ENCODE data around the gene SNRNP35.
"Not testable (repeated sequence)": the region's sequence is repeated elsewhere in the genome, so short reads cannot be mapped to it uniquely, and the experiment has no call there.

The SNRNP35 gene

DNA sequence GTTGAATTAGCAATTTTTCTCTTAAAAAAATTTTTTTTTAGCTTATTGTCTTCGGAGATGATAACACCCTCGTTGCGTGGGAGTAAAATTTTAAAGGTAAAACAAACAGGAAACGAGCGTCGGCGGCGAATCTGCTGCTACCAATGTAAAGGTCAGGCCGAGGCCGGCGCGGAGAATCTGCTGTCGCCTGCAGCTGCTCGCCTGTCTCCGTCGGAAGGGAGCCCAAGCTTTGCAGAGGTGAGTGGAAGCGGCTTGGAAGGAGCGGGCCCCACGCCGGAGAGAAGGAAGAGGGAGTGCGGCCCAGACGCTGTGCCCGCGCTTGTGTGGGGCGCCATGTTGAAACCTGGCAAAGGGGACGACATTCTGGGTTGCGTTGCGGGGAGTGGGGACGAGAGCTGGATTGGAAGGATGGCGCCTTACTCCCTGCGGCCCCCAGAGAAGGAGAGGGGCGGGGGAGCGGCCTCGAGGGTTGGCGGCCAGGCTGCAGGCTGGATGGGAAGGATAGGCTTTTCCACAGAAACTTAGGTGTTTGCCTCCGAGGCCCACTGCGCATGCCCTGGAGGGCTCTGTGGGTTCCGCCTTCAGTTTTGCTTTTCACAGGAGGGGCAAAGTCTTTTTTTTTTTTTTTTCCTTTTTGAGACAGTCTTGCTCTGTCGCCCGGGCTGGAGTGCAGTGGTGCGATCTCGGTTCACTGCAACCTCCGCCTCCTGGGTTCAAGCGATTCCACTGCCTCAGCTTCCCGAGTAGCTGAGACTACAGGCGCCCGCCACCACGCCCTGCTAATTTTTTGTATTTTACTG is at the start of gene SNRNP35:
SNRNP35 (plus strand) TSS at position 160 of the 800 bp plus-strand sequence. CDS start 7,402 bp downstream, outside the sequence.
- peak; percentile 76 for DNase-seq (ENCODE audit: low read depth, low spot score)

DNA sequence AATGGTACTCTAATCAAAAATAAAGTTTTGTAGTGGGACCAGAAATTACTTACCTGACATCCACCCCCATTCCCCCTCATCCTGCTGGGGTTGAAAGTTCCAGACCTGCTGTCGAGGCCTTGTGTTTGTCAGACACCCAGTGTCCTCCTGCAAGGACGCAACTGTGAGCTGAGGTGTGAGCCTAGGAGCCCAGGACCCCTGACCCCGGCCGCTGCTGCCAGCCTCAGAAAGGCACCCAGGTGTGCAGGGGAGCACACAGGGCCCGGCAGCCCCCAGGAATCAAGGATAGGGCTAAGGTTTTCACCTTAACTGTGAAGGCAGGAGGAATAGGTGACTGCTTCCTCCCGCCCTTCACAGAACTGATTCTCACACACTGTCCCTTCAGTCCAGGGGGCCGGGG is 49.3 kb upstream of the SNRNP35 start:
- not testable (repeated sequence) for DNase-seq (ENCODE audit: low read depth, low spot score)

GRCh38 chr12:123409284-123410040 is 48.5 kb upstream of the SNRNP35 start:
- not testable (repeated sequence) for DNase-seq (ENCODE audit: low read depth, low spot score)

DNA sequence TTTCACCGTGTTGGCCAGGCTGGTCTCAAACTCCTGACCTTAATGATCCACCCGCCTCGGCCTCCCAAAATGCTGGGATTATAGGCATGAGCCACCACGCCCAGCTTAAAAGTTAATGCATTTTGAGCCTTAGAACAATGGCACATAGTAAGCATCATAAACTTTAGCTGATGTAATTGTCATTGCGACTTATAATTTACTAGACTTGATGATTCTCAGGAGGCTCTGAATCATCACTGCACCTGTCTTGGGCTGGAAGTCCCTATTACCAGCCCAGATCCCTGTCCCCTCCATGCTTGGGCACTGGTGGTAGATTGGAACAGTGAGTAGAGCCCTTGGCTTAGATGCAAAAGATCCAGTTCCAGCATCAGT is 47.9 kb upstream of the SNRNP35 start:
- no peak for DNase-seq (ENCODE audit: low read depth, low spot score)

DNA sequence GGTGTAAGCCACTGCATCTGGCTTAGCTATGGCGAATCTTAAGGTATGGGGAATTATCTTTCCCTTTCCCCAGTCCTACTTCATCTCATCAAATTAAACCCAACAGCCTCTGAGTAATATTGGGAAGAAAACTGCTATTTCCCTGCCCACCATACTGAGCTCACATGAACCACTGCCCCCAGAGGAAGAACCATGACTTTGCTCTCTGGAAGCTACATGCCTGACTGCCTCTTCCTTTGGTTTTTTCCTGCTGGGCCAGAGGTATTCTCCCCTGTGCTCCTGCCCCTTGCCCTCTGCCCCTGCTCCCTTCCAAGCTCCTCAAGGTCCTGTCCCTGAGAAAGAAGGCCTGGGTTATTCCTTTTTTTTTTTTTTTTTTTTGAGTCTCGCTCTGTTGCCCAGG is 36.6 kb upstream of the SNRNP35 start:
- no peak for DNase-seq (ENCODE audit: low read depth, low spot score)

DNA sequence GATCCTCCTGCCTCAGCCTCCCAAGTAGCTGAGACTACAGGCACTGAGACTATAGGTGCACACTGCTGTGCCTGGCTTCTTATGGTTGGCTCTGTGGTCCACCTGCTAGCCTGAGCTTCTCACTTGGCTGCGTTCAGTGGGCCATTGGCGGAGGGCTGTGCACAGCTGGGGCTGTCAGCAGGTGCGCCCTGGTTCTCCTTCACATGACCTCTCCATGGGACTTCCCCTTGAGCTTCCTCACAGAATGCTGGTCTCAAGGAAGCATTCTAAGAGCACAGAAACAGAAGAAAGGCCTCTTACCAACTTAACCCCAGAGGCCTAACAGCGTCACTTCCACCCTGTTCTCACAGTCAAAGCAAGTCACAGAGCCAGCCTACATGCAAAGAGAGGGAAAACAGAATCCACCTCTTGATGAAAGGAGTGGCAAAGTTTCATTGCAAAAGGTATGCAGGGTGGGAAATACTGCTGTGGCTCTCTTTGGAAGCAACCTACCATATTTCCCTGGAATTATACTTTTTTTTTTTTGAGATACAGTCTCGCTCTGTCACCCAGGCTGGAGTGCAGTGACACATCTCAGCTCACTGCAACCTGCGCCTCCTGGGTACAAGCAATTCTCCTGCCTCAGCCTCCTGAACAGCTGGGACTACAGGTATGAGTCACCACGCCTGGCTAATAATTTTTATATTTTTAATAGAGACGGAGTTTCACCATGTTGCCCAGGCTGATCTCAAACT is 30.7 kb upstream of the SNRNP35 start:
- DNase-seq (ENCODE audit: low read depth, low spot score) = no peak

DNA sequence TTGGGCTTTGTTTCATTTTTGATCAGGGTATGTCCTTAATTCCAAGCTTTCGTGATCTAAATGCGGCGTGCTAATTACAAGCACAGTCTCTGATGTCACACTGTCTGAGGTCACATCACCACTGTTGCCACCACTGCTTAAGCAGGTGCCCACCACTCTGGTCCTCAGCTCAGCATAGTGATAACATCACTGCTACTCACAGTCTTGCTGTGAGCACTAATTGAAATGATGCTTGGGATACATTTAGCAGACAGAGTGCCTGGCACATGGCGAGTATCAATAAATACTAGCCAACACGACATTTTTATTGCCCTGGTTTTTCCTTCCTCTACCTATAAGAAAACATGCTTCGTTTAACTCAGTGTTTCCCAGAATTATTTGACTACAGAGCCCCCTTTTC is 29.3 kb upstream of the SNRNP35 start:
- DNase-seq (ENCODE audit: low read depth, low spot score) = no peak

GRCh38 chr12:123429101-123429500 is 28.8 kb upstream of the SNRNP35 start:
- DNase-seq (ENCODE audit: low read depth, low spot score) = not testable (repeated sequence)

GRCh38 chr12:123431951-123432817 is 25.8 kb upstream of the SNRNP35 start:
- not testable (repeated sequence) for DNase-seq (ENCODE audit: low read depth, low spot score)

DNA sequence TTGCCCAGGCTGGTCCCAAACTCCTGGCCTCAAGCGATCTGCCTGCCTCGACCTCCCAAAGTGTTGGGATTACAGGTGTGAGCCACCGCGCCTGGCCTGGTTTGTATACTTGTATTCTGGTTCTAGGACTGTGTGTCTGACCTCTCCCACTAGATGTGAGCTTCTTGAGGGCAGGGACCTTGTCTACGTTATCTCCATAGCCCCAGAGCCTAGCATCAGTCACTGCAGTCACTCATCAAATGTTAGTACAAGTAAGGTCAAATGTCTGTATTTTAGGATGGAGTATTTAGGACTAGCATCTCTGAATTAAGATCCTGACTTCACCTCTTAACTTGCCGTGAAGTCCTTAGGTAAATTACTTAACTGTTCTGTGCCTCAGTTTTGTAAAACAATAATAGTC is 24.3 kb upstream of the SNRNP35 start:
- DNase-seq (ENCODE audit: low read depth, low spot score) = no peak

DNA sequence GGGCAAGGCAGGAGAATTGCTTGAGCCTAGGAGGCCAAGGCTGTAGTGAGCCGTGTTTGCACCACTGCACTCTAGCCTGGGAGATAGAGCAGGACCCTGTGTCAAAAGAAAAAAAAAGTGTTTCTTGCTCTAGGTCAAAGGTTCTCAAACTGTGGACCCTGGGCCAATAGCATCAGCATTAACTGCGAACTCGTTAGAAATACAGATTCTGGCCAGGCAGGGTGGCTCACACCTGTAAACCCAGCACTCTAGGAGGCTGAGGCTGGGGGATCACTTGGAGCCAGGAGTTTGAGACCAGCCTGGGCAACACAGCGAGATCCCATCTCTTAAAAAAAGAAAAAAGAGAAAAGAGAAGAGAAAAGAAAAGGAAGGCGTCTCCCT is 22.3 kb upstream of the SNRNP35 start:
- DNase-seq (ENCODE audit: low read depth, low spot score) = no peak

GRCh38 chr12:123436017-123436964 is 21.6 kb upstream of the SNRNP35 start, which contains the start of gene RILPL2:
Gene RILPL2, minus strand, starts transcription at chr12:123436684. Its CDS starts 264 bp downstream, at chr12:123436420.
- DNase-seq (ENCODE audit: low read depth, low spot score) = peak; percentile 33

- no peak for DNase-seq (ENCODE audit: low read depth, low spot score)
These were observed 16.3 kb upstream of the SNRNP35 start for GRCh38 chr12:123441523-123442164.

- no peak for DNase-seq (ENCODE audit: low read depth, low spot score)
These were observed 15.2 kb upstream of the SNRNP35 start for GRCh38 chr12:123442774-123443173.

DNA sequence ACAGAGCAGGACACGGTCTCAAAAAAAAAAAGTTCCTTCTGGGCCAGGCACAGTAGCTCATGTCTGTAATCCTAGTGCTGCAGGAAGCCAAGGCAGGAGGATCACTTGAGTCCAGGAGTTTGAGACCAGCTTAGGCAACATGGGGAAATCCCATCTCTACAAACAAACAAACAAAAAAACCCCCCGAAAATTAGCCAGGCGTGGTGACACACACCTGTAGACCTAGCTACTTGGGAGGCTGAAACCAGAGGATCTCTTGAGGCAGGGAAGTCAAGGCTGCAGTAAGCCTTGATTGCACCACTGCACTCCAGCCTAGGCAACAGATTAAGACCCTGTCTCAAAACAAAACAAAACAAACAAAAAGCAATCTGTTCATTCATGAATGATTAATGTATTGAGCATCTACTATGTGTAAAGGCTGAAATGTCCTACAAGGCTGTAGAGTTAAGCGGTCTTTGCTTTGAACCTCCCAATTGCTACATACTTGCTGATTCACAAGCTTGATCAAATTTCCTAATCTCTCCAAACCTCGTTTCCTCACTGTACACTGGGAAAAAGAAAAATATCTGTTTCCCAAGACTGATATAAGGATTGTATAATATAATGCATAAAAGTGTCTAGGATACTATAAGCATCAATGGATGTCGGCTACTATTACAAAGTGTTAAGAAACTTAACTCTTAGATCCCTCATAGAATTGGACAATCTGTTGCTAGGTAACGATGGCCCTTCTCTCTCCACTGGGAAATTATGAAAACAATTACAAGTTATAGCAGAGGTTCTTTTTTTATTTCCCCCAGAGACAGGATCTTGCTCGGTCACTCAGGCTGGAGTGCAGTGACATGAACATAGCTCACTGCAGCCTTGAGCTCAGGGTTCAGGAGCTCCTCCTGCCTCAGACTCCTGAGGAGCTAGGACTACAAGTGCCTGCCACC is 13.6 kb upstream of the SNRNP35 start:
- DNase-seq (ENCODE audit: low read depth, low spot score) = no peak

GRCh38 chr12:123445388-123446332 is 12.3 kb upstream of the SNRNP35 start:
- DNase-seq (ENCODE audit: low read depth, low spot score) = no peak

- DNase-seq (ENCODE audit: low read depth, low spot score) = no peak
These were observed 11.6 kb upstream of the SNRNP35 start for GRCh38 chr12:123446333-123446713.

Data from iPS DF 19.7 (cell line).